Heart left ventricle (tissue), 13 donors: Measurements from ENCODE around the gene PDGFD.

Experiments used
- POLR2A ChIP-seq, 2 donors: fragments of 450-650 bp; IDR thresholded peaks; one replicate each; pipeline ENCODE4 v1.6.1; 2017; ENCODE audit warnings: antibody characterized with exemption in 2 of 2, mild to moderate bottlenecking in 2 of 2, moderate library complexity in 2 of 2
- TF ChIP-seq, protein P1 (sequence below), 12 donors: fragments of 200-600 bp; sonication (generic) in 4 of 12; IDR thresholded peaks; one replicate each; pipeline versions ENCODE4 v1.5.0 to v1.8.0; 2018 to 2022; ENCODE audit warnings: antibody characterized with exemption in 12 of 12, mild to moderate bottlenecking in 5 of 12
- donor health status: ischemic (EF 13 %, LVEDD 7.1; RV severe dilation, severe dysfunction).
- donor health status: DM: no; HTN: yes; CAD: no.
- donor health status: DM: no; HTN: no; CAD: no.
- donor health status: ischemic (EF 25% LVEDD 6.9; RV normal size, moderate dysfunction).
- donor health status: ischemic (EF 25% LVEDD 5.7; RV mildly dilated, moderate dysfunction).
- donor health status: ischemic (EF 35%, LVEDD 5.7; RV mildly dilated, moderate dysfunction).
- donor health status: nonischemic (EF 11% LVEDD 7.7; RV severe dilation, severe dysfunction).
- donor health status: DM: yes; HTN: yes; CAD: no.
- donor health status: PGD.
- donor health status: ischemic (EF 29% LVEDD 5.4; RV normal size, mild dysfunction).
- donor health status: nonischemic (EF 23%, LVEDD 6.1; RV moderate dilation, normal function).

DNA sequence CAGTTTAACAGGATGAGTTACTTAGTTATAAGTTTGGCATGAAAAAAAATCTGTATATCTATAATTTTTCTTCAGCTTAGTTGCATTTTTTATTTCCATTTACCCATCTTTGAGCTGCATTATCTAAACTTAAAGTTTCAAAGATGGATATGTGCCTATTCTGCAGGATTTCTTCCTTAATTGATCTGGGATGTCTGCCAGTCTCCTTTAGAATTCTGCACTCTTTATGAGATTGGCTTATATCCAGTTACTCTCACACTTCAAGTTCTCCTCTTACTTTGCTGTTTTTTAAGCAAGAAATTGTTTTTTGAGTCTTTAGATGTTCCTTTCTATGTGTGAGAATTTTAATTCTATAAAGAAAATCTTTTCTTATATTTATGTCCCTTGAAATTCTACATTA lies 5.1 kb upstream of the PDGFD start:
- TF ChIP-seq POLR2A (IDR thresholded peaks at IDR 0.05): no peak
- TF ChIP-seq, protein P1, sequence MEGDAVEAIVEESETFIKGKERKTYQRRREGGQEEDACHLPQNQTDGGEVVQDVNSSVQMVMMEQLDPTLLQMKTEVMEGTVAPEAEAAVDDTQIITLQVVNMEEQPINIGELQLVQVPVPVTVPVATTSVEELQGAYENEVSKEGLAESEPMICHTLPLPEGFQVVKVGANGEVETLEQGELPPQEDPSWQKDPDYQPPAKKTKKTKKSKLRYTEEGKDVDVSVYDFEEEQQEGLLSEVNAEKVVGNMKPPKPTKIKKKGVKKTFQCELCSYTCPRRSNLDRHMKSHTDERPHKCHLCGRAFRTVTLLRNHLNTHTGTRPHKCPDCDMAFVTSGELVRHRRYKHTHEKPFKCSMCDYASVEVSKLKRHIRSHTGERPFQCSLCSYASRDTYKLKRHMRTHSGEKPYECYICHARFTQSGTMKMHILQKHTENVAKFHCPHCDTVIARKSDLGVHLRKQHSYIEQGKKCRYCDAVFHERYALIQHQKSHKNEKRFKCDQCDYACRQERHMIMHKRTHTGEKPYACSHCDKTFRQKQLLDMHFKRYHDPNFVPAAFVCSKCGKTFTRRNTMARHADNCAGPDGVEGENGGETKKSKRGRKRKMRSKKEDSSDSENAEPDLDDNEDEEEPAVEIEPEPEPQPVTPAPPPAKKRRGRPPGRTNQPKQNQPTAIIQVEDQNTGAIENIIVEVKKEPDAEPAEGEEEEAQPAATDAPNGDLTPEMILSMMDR (IDR thresholded peaks at IDR 0.05): no peak
